ENCODE data around the gene KDF1.

DNA sequence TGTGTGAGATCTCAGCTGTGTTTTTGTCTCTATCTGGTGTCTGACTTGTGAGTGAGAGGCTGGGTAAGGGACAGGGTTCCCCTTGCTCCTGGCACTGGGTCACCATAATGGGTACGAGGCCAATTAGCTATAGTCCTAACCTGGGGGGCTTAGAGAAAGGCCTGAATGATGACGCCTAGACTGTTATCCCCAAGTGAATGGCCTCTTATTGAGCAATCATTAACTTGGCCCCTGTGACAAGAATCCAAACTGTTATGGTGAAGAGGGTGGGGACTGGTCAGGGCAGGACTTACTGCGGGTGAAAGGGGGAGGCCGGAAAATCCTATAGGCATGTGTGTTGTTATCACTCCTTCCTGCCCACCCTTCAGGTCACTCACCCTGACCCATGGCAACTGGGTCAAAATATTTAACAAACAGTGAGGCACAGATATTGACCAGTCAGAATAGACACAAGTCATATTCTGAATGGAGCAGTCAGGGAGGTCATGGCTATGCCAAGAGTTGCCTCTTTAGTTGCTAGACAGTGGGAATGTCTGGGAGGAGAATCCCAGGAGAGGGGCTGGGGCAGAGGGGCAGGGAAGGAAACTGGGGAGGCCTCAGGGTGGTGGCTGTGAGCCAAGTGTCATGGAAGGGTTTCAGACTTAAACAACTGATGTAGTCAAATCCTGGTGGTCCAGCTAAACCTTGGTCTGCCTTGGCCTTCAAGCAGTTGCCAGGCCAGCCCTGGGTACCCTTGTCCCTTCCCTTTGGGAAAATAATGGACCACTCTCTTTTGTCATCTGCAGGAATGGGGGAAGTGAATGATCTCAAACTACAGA is 49.7 kb downstream of the KDF1 start:
- TF ChIP-seq POLR2A (IDR thresholded peaks at IDR 0.05; ENCODE audit: borderline replicate concordance, extremely low read depth, insufficient read depth, insufficient read length) (no peak), RAD21 (IDR thresholded peaks at IDR 0.05; ENCODE audit: low read depth) (no peak)
